Activated CD4-positive, alpha-beta T cell treated with anti-CD3 and anti-CD28 coated beads for 36 hours (primary cell): ENCODE results near the gene HOXD3. TPM values are rescaled to one million over a fixed set of nuclear protein-coding genes. Genes with fewer than 3 reads are reported as not detected.

Experiments
- ATAC-seq: fragments of 200-7000 bp; cut with Tn5 transposase; one replicate; pipeline ENCODE4 v1.10.0; 2021; ENCODE audit warnings: mild to moderate bottlenecking, moderate library complexity
- CTCF ChIA-PET: fragments of 350-600 bp; sonication (Branson Sonifier 250); formaldehyde crosslinking; loops from one replicate; lab custom pipeline; 2021; ENCODE audit warnings: antibody characterized with exemption; lab: Charles Lee
- POLR2A ChIA-PET: fragments of 350-600 bp; sonication (Branson Sonifier 250); formaldehyde crosslinking; loops from one replicate; lab custom pipeline; 2021; ENCODE audit warnings: antibody characterized with exemption, inconsistent platforms; lab: Charles Lee
- DNase-seq: peaks from one replicate; pipeline ENCODE4 v3.0.0-alpha.2; 2020
- H3K27ac Mint-ChIP-seq: one replicate; pipeline ENCODE4 v1.8.0; 2021; ENCODE audit warnings: mixed read lengths
- H3K27me3 Mint-ChIP-seq: one replicate; pipeline ENCODE4 v1.8.0; 2021; ENCODE audit warnings: mixed read lengths
- H3K36me3 Mint-ChIP-seq: one replicate; pipeline ENCODE4 v1.8.0; 2021; ENCODE audit warnings: low read depth, mixed read lengths
- H3K4me1 Mint-ChIP-seq: one replicate; pipeline ENCODE4 v1.8.0; 2021; ENCODE audit warnings: mixed read lengths
- H3K4me3 Mint-ChIP-seq: one replicate; pipeline ENCODE4 v1.8.0; 2021; ENCODE audit warnings: mild to moderate bottlenecking, moderate library complexity, mixed read lengths
- H3K9me3 Mint-ChIP-seq: one replicate; pipeline ENCODE4 v1.8.0; 2021; ENCODE audit warnings: low read depth, mixed read lengths
- intact Hi-C, 2 experiments: fragments of 100-400 bp; cut with DNase I in 1 of 2; cut with micrococcal nuclease in 1 of 2; formaldehyde crosslinking; loops; one replicate each; pipeline versions ENCODE4 v1.14.2 to v1.15.1; 2022 to 2024; cut with DNase I, micrococcal nuclease
- total RNA-seq, 2 experiments: library from RNA; stranded (reverse); gene quantifications; one replicate each; pipeline ENCODE4 v1.2.3, GENCODE V29; 2021

The HOXD3 gene
- total RNA-seq, 2 experiments from 2014 or later, result not detected

- CTCF ChIA-PET, result interaction anchor here (0.6 to 4.2 kb wide), 6 partner anchors 16 to 1019 kb away, joined by 3 to 68 read pairs (median 5); no protein-coding TSS in a partner anchor
These were observed 27.9 kb upstream of the HOXD3 start, which contains the start of gene HOXD8 for GRCh38 chr2:176128982-176129796. Gene HOXD8 (plus strand): TSS chr2:176129705. CDS start chr2:176130367, 662 bp downstream.

GRCh38 chr2:176129813-176130146 is 27.3 kb upstream of the HOXD3 start:
- peak overlapping the region; percentile 41 for H3K4me3 Mint-ChIP-seq
- H3K9me3 Mint-ChIP-seq, result no peaks in the 10 kb centered on the region
- ATAC-seq, result no peak
- ChIA-PET CTCF (interaction anchor here (1.3 kb wide), 1 partner anchor 15 kb away, joined by 3 read pairs; no protein-coding TSS in a partner anchor), POLR2A (no interaction called here)
- no peak overlapping the region for H3K27ac Mint-ChIP-seq
- no peaks in the 10 kb centered on the region for H3K36me3 Mint-ChIP-seq
- H3K27me3 Mint-ChIP-seq, result peaks cover 74% of the 10 kb centered on the region
- intact Hi-C loops, result loop anchor here (2.0 to 10.0 kb wide), 6 partner anchors 33 to 1795 kb away; partner anchors contain the start of gene SP9 (in 1 of the 2)
- H3K4me1 Mint-ChIP-seq, result peaks cover 27% of the 10 kb centered on the region
- no peak for DNase-seq

More at GRCh38 chr2:176128982-176129796, 27.9 kb upstream of the HOXD3 start, which contains the start of gene HOXD8:
- Mint-ChIP-seq H3K36me3 (no peaks in the 10 kb centered on the region), H3K4me1 (peaks cover 27% of the 10 kb centered on the region), H3K27me3 (peaks cover 75% of the 10 kb centered on the region), H3K9me3 (no peaks in the 10 kb centered on the region), H3K27ac (no peak within 1 kb of the TSS), H3K4me3 (peak within 1 kb of the TSS; percentile 41)
- DNase-seq, result peak; percentile 52
- POLR2A ChIA-PET, result no interaction called here
- intact Hi-C loops, result loop anchor here (5.0 to 10.0 kb wide), 5 partner anchors 33 to 1794 kb away; partner anchors contain the start of gene SP9 (in 1 of the 2)
- ATAC-seq, result no peak

DNA sequence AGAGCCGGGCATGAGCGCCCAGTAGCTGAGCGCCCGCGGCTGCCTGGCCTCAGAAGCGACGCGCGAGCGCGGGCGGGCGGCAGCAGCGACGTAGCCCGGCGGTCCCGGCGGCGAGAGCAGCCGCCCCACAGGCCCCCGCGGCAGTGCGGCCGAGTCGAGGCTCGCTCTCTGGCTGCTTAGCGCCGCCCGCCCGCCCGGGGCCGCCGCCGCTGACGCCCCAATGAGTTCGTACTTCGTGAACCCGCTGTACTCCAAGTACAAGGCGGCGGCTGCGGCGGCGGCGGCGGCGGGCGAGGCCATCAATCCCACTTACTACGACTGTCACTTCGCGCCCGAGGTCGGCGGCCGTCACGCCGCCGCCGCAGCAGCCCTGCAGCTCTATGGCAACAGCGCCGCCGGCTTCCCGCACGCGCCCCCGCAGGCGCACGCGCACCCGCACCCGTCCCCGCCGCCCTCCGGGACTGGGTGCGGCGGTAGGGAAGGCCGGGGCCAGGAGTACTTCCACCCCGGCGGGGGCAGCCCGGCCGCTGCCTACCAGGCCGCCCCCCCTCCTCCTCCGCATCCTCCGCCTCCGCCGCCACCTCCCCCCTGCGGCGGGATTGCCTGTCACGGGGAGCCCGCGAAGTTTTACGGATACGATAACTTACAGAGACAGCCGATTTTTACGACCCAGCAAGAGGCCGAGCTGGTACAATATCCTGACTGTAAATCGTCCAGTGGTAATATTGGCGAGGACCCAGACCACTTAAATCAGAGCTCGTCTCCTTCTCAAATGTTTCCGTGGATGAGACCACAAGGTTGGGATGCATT is 26.8 kb upstream of the HOXD3 start:
- Mint-ChIP-seq H3K27ac (no peak overlapping the region), H3K27me3 (peaks cover 76% of the 10 kb centered on the region), H3K4me1 (peaks cover 27% of the 10 kb centered on the region), H3K36me3 (no peaks in the 10 kb centered on the region), H3K4me3 (peak overlapping the region; percentile 41), H3K9me3 (no peaks in the 10 kb centered on the region)
- ATAC-seq, result peak; percentile 34
- ChIA-PET CTCF (interaction anchor here (0.9 to 3.0 kb wide), 5 partner anchors 10 to 508 kb away, joined by 3 to 14 read pairs (median 7); no protein-coding TSS in a partner anchor), POLR2A (no interaction called here)
- peak; percentile 54 for DNase-seq
- intact Hi-C loops, result loop anchor here in 1 of 2 experiments (2.0 kb wide), 1 partner anchor 140 kb away; no protein-coding TSS in a partner anchor

DNA sequence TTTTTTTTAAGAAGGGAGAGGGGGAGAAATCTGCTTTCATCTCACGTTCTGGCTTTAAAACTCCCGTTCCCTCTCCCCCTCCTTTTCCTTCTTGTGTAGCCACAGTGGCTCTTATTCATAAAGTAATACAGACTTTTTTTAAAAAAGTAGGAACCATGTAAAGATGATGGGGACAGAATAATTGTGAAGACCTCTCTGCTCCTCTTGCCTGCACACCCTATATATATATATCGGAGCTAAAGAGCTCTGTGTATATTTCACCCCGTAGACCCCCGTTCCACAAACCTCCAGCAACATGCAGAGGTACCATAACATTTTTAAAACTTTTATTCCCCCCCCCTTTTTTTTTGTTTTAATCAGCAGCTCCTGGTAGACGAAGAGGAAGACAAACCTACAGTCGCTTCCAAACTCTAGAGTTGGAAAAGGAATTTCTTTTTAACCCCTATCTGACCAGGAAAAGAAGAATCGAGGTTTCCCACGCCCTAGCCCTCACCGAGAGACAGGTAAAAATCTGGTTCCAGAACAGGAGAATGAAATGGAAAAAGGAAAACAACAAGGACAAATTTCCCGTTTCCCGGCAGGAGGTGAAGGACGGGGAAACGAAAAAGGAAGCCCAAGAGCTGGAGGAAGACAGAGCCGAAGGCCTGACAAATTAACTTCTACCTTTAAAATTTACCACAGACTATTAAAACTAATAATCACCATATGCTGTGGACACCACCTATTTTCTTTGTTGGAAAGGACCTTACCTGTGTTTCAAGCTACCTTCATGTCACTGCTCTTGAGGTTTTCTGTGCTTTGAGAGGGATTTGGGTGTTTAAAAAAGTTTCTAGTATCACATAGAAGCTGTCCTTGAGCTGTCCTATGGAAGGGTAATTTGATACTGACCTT is 25.9 kb upstream of the HOXD3 start:
- H3K9me3 Mint-ChIP-seq, result no peaks in the 10 kb centered on the region
- H3K27ac Mint-ChIP-seq, result no peak overlapping the region
- peaks cover 76% of the 10 kb centered on the region for H3K27me3 Mint-ChIP-seq
- intact Hi-C loops, result loop anchor here in 1 of 2 experiments (2.0 kb wide), 1 partner anchor 140 kb away; no protein-coding TSS in a partner anchor
- H3K4me3 Mint-ChIP-seq, result peak overlapping the region; percentile 41
- H3K36me3 Mint-ChIP-seq, result no peaks in the 10 kb centered on the region
- ATAC-seq, result no peak
- POLR2A ChIA-PET, result no interaction called here
- CTCF ChIA-PET, result interaction anchor here (0.9 to 3.0 kb wide), 8 partner anchors 9 to 521 kb away, joined by 3 to 14 read pairs (median 6); no protein-coding TSS in a partner anchor
- H3K4me1 Mint-ChIP-seq, result peaks cover 36% of the 10 kb centered on the region
- DNase-seq, result no peak

DNA sequence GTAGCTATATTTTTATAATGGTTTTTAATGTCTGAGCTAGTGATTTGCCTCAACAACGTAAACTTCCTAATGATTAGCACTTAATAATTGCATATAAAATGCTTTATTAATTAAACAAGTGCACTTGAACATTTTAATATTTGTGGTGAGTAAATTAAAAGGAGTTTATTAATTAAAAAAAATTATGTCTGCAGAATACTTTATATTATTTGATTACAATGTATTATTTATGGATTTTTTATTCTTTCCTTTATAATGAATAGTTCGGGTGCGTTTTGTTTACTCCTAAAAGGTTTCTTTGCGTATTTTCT is 25.3 kb upstream of the HOXD3 start:
- CTCF ChIA-PET, result interaction anchor here (0.9 to 3.0 kb wide), 7 partner anchors 8 to 520 kb away, joined by 3 to 14 read pairs (median 7); no protein-coding TSS in a partner anchor
- ATAC-seq, result no peak
- Mint-ChIP-seq H3K27ac (no peak overlapping the region), H3K4me3 (peak overlapping the region; percentile 50), H3K27me3 (peaks cover 75% of the 10 kb centered on the region), H3K4me1 (peaks cover 37% of the 10 kb centered on the region), H3K9me3 (no peaks in the 10 kb centered on the region), H3K36me3 (no peaks in the 10 kb centered on the region)
- POLR2A ChIA-PET, result no interaction called here
- intact Hi-C loops, result loop anchor here in 1 of 2 experiments (2.0 kb wide), 1 partner anchor 139 kb away; no protein-coding TSS in a partner anchor
- no peak for DNase-seq

DNA sequence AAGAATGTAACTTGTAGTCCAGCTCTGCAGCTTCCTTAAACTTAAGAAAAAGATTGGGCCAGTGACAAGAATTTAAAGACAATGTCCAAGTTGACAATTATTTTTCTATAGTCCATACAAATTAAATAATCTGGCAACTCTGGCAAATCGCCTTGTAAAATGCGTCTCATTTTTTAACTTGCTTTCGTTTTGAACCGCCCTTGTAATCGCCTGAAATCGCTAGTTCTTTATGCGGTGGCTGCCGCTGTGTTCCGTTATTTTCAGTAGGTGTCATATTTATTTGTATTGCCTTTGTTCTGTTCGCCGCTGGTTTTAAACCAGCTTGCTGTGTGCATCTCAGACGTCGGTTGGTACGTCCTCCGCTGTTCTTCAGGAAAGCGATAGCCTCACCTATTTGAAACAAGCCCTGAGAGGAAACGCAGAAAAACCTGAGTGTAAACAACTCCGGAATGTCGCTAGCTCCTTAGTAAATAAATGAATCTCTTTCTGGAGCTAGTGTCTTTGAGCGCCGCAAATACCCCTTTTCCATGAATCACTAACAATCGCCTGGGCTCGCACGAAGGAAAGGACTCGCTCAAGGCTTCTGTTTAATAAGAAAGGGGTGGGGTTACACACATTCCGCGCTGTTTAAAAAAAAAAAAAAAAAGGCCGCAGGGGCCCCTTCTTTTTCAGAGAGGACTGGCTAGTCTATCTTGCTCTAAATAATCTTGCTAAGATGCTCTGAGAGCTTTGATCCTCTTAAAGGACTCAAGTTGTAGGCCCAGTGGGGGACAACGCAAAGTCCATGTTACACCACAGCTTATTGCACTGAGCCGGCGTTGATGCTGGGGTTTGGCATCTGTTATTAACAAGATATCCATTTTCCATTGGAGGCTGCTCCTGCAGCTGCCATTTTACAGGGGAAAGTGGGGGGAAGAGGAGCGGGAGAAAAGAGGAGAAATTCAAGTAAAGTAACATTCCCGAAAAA is 24.6 kb upstream of the HOXD3 start:
- Mint-ChIP-seq H3K36me3 (no peaks in the 10 kb centered on the region), H3K27ac (no peak overlapping the region), H3K4me1 (peaks cover 35% of the 10 kb centered on the region), H3K9me3 (no peaks in the 10 kb centered on the region), H3K27me3 (peaks cover 75% of the 10 kb centered on the region), H3K4me3 (peak overlapping the region; percentile 50)
- intact Hi-C loops, result no loop called here
- CTCF ChIA-PET, result interaction anchor here (0.9 to 3.0 kb wide), 11 partner anchors 8 to 1016 kb away, joined by 3 to 14 read pairs (median 5); partner anchors contain the start of gene HOXD9
- POLR2A ChIA-PET, result interaction anchor here (0.7 kb wide), 1 partner anchor 800 kb away, joined by 7 read pairs; no protein-coding TSS in a partner anchor
- no peak for ATAC-seq
- peak; percentile 26 for DNase-seq

- Mint-ChIP-seq H3K27me3 (peaks cover 75% of the 10 kb centered on the region), H3K36me3 (no peaks in the 10 kb centered on the region), H3K9me3 (peaks cover 2% of the 10 kb centered on the region), H3K4me1 (peaks cover 28% of the 10 kb centered on the region), H3K4me3 (no peak overlapping the region), H3K27ac (no peak overlapping the region)
- POLR2A ChIA-PET, result no interaction called here
- CTCF ChIA-PET, result interaction anchor here (0.9 to 3.0 kb wide), 4 partner anchors 11 to 1015 kb away, joined by 3 to 14 read pairs (median 5); partner anchors contain the start of gene HOXD9
- DNase-seq, result no peak
- intact Hi-C loops, result no loop called here
- no peak for ATAC-seq
These were observed 23.7 kb upstream of the HOXD3 start for GRCh38 chr2:176133389-176133788.

- peaks cover 3% of the 10 kb centered on the region for H3K9me3 Mint-ChIP-seq
- no peak for DNase-seq
- no peak for ATAC-seq
- H3K36me3 Mint-ChIP-seq, result no peaks in the 10 kb centered on the region
- intact Hi-C loops, result no loop called here
- H3K4me1 Mint-ChIP-seq, result peaks cover 28% of the 10 kb centered on the region
- H3K27ac Mint-ChIP-seq, result no peak overlapping the region
- H3K27me3 Mint-ChIP-seq, result peaks cover 76% of the 10 kb centered on the region
- no peak overlapping the region for H3K4me3 Mint-ChIP-seq
- ChIA-PET CTCF (interaction anchor here (1.1 kb wide), 1 partner anchor 8 kb away, joined by 4 read pairs; no protein-coding TSS in a partner anchor), POLR2A (no interaction called here)
These were observed 23.1 kb upstream of the HOXD3 start for GRCh38 chr2:176134035-176134434.

- peaks cover 3% of the 10 kb centered on the region for H3K9me3 Mint-ChIP-seq
- DNase-seq, result no peak
- H3K4me3 Mint-ChIP-seq, result no peak overlapping the region
- intact Hi-C loops, result loop anchor here in 1 of 2 experiments (5.0 kb wide), 1 partner anchor 37 kb away; no protein-coding TSS in a partner anchor
- peaks cover 30% of the 10 kb centered on the region for H3K4me1 Mint-ChIP-seq
- POLR2A ChIA-PET, result no interaction called here
- peaks cover 82% of the 10 kb centered on the region for H3K27me3 Mint-ChIP-seq
- CTCF ChIA-PET, result interaction anchor here (0.7 kb wide), 1 partner anchor 11 kb away, joined by 3 read pairs; no protein-coding TSS in a partner anchor
- no peaks in the 10 kb centered on the region for H3K36me3 Mint-ChIP-seq
- no peak for ATAC-seq
- H3K27ac Mint-ChIP-seq, result no peak overlapping the region
These were observed 22.1 kb upstream of the HOXD3 start for GRCh38 chr2:176135035-176135440.
